Caco-2 (cell line): ENCODE data around the gene KIF16B. TPM values are rescaled to one million over a fixed set of nuclear protein-coding genes. Genes with fewer than 3 reads are reported as not detected.

Experiments
- BruUV-seq: library from RNA; stranded (reverse); fragments of 400-500 nt; replicated peaks from 2 replicates; lab custom pipeline; 2021; lab: Mats Ljungman, UMichigan
- CTCF ChIA-PET: fragments of 300-600 bp; sonication (Branson Sonifier 250); formaldehyde crosslinking; loops from one replicate; lab custom pipeline; 2022; ENCODE audit warnings: antibody characterized with exemption; lab: Charles Lee
- POLR2A ChIA-PET: fragments of 300-600 bp; sonication (Branson Sonifier 250); formaldehyde crosslinking; loops from one replicate; lab custom pipeline; 2022; ENCODE audit warnings: antibody characterized with exemption; lab: Charles Lee
- DNase-seq, 2 experiments: peaks; one replicate each; pipeline versions ENCODE4 v3.0.0 to v3.0.0-alpha.2; 2020 to 2022
- H3K27me3 ChIP-seq: replicated peaks from 2 replicates; pipeline ENCODE4 v1.6.0; 2011; ENCODE audit warnings: low read length; ENCODE audit not compliant: control insufficient read depth, insufficient read depth
- H3K36me3 ChIP-seq: 2 replicates; pipeline ENCODE4 v1.5.1; 2011; ENCODE audit warnings: low read length; ENCODE audit not compliant: control insufficient read depth, insufficient read depth
- H3K4me1 ChIP-seq: fragments of 250-450 bp; sonication (Bioruptor Pico); 2 replicates; pipeline ENCODE4 v1.5.1; 2020; ENCODE audit warnings: mild to moderate bottlenecking
- H3K4me3 ChIP-seq: 2 replicates; pipeline ENCODE4 v1.5.1; 2011; ENCODE audit warnings: low read depth, mild to moderate bottlenecking, control low read depth, low read length
- H3K9me3 ChIP-seq: fragments of 250-450 bp; sonication (Bioruptor Pico); 2 replicates; pipeline ENCODE4 v1.5.1; 2020; ENCODE audit warnings: mild to moderate bottlenecking, moderate library complexity
- H3K27ac Mint-ChIP-seq: one replicate; pipeline ENCODE4 v1.8.0; 2022; ENCODE audit warnings: mixed read lengths; ENCODE audit not compliant: unreplicated experiment
- H3K27me3 Mint-ChIP-seq: one replicate; pipeline ENCODE4 v1.8.0; 2022; ENCODE audit warnings: mixed read lengths; ENCODE audit not compliant: insufficient read depth, unreplicated experiment
- H3K36me3 Mint-ChIP-seq: one replicate; pipeline ENCODE4 v1.8.0; 2022; ENCODE audit warnings: mild to moderate bottlenecking, mixed read lengths; ENCODE audit not compliant: insufficient read depth, unreplicated experiment
- H3K4me1 Mint-ChIP-seq: one replicate; pipeline ENCODE4 v1.8.0; 2022; ENCODE audit warnings: low read depth, mixed read lengths; ENCODE audit not compliant: unreplicated experiment
- H3K4me3 Mint-ChIP-seq: one replicate; pipeline ENCODE4 v1.8.0; 2022; ENCODE audit warnings: mild to moderate bottlenecking, moderate library complexity, mixed read lengths; ENCODE audit not compliant: unreplicated experiment
- H3K9me3 Mint-ChIP-seq: one replicate; pipeline ENCODE4 v1.8.0; 2022; ENCODE audit warnings: mixed read lengths; ENCODE audit not compliant: unreplicated experiment
- intact Hi-C: fragments of 100-400 bp; cut with micrococcal nuclease; formaldehyde crosslinking; loops from one replicate; pipeline ENCODE4 v1.10.0; 2022; ENCODE audit not compliant: unreplicated experiment
- total RNA-seq: library from RNA; stranded (reverse); gene quantifications from 2 replicates; pipeline ENCODE4 v1.2.3, GENCODE V29; 2022
- TF ChIP-seq, protein P1 (sequence below), 2 experiments: fragments of 200-600 bp in 1 of 2; IDR thresholded peaks; 1 replicate in 1 of 2; 2 replicates in 1 of 2; pipeline versions ENCODE4 v1.5.1 to v1.8.0; 2011 to 2022; ENCODE audit warnings: antibody characterized with exemption in 1 of 2, control low read depth in 1 of 2, inconsistent platforms in 1 of 2, low read depth in 1 of 2, low read length in 1 of 2, mild to moderate bottlenecking in 1 of 2, moderate library complexity in 1 of 2; ENCODE audit not compliant: insufficient read depth in 1 of 2, severe bottlenecking in 1 of 2, unreplicated experiment in 1 of 2

The KIF16B gene
- total RNA-seq, 1 experiment from 2014 or later: 11.3 TPM

- Mint-ChIP-seq H3K4me3 (no peak overlapping the region), H3K36me3 (no peaks in the 10 kb centered on the region), H3K9me3 (no peaks in the 10 kb centered on the region), H3K27ac (no peak overlapping the region), H3K4me1 (peaks cover 4% of the 10 kb centered on the region), H3K27me3 (no peaks in the 10 kb centered on the region)
- Histone ChIP-seq H3K36me3 (no peaks in the 10 kb centered on the region), H3K9me3 (no peaks in the 10 kb centered on the region), H3K4me1 (peaks cover 3% of the 10 kb centered on the region; the same call in 1 of the 2 replicates), H3K27me3 (no peaks in the 10 kb centered on the region), H3K4me3 (no peak overlapping the region)
- BruUV-seq: no TSS peak
- TF ChIP-seq, protein P1, sequence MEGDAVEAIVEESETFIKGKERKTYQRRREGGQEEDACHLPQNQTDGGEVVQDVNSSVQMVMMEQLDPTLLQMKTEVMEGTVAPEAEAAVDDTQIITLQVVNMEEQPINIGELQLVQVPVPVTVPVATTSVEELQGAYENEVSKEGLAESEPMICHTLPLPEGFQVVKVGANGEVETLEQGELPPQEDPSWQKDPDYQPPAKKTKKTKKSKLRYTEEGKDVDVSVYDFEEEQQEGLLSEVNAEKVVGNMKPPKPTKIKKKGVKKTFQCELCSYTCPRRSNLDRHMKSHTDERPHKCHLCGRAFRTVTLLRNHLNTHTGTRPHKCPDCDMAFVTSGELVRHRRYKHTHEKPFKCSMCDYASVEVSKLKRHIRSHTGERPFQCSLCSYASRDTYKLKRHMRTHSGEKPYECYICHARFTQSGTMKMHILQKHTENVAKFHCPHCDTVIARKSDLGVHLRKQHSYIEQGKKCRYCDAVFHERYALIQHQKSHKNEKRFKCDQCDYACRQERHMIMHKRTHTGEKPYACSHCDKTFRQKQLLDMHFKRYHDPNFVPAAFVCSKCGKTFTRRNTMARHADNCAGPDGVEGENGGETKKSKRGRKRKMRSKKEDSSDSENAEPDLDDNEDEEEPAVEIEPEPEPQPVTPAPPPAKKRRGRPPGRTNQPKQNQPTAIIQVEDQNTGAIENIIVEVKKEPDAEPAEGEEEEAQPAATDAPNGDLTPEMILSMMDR (IDR thresholded peaks at IDR 0.05; ENCODE audit: insufficient read depth in 1 of 2, low read depth in 1 of 2, low read length in 1 of 2, severe bottlenecking in 1 of 2, unreplicated experiment in 1 of 2): no peak
- intact Hi-C loops: no loop called here
- no peak for DNase-seq
- ChIA-PET CTCF (interaction anchor here (0.6 kb wide), 1 partner anchor 228 kb away, joined by 4 read pairs; no protein-coding TSS in a partner anchor), POLR2A (no interaction called here)
Observed at GRCh38 chr20:16533502-16533901, 39.7 kb downstream of the KIF16B start.

GRCh38 chr20:16531485-16531884 is 41.8 kb downstream of the KIF16B start:
- Histone ChIP-seq H3K4me3 (no peak overlapping the region), H3K27me3 (no peaks in the 10 kb centered on the region), H3K9me3 (no peaks in the 10 kb centered on the region), H3K36me3 (no peaks in the 10 kb centered on the region), H3K4me1 (peaks cover 11% of the 10 kb centered on the region)
- H3K4me1 Mint-ChIP-seq: peaks cover 16% of the 10 kb centered on the region
- H3K27ac Mint-ChIP-seq: no peak overlapping the region
- H3K36me3 Mint-ChIP-seq: no peaks in the 10 kb centered on the region
- DNase-seq: no peak
- H3K27me3 Mint-ChIP-seq: no peaks in the 10 kb centered on the region
- TF ChIP-seq, protein P1 (IDR thresholded peaks at IDR 0.05; ENCODE audit: insufficient read depth in 1 of 2, low read depth in 1 of 2, low read length in 1 of 2, severe bottlenecking in 1 of 2, unreplicated experiment in 1 of 2): no peak
- no peaks in the 10 kb centered on the region for H3K9me3 Mint-ChIP-seq
- ChIA-PET CTCF (no interaction called here), POLR2A (no interaction called here)
- BruUV-seq: no TSS peak
- intact Hi-C loops: no loop called here
- H3K4me3 Mint-ChIP-seq: no peak overlapping the region

DNA sequence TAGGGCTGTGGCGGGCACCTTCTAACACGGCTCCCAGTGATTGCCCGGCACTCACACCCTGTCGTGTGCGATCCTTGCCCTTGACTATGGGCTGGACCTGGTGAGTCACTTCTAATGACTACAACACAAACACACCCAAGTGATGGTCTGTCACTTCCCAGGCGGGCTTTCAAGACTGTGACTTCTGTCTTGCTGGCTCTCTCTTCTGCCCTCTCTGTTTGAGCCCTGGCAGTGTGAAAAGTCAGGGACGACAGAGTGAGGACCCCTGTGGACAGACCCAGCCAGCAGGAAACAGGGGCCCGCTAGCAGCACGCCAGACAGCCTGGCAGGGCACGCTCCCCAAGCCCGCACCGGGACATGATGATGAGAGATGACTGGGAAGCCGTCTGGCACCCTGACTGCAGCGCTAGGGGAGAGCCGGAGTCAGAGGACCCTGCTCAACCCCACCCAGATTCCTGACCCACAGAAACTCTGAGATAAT is 43.0 kb downstream of the KIF16B start:
- TF ChIP-seq, protein P1 (IDR thresholded peaks at IDR 0.05; ENCODE audit: insufficient read depth in 1 of 2, low read depth in 1 of 2, low read length in 1 of 2, severe bottlenecking in 1 of 2, unreplicated experiment in 1 of 2): no peak
- no peaks in the 10 kb centered on the region for H3K9me3 ChIP-seq
- H3K4me1 ChIP-seq: peaks cover 11% of the 10 kb centered on the region
- no peak overlapping the region for H3K4me3 ChIP-seq
- Mint-ChIP-seq H3K27me3 (no peaks in the 10 kb centered on the region), H3K4me1 (peaks cover 16% of the 10 kb centered on the region), H3K36me3 (no peaks in the 10 kb centered on the region), H3K9me3 (no peaks in the 10 kb centered on the region), H3K27ac (no peak overlapping the region), H3K4me3 (no peak overlapping the region)
- no TSS peak for BruUV-seq
- no peaks in the 10 kb centered on the region for H3K36me3 ChIP-seq
- POLR2A ChIA-PET: no interaction called here
- CTCF ChIA-PET: no interaction called here
- DNase-seq: no peak
- intact Hi-C loops: no loop called here
- no peaks in the 10 kb centered on the region for H3K27me3 ChIP-seq
